ENCODE results near the gene CLEC19A.

The CLEC19A gene

GRCh38 chr16:19348578-19349315 lies 63.2 kb downstream of the CLEC19A start:
- Histone ChIP-seq H4K20me1 (ENCODE audit: control insufficient read depth, insufficient read depth, low read depth, low read length) (no peaks in the 10 kb centered on the region), H3F3A (ENCODE audit: control insufficient read depth, insufficient read depth) (no peaks in the 10 kb centered on the region), H3K4me3 (ENCODE audit: low read length) (no peak overlapping the region), H3K9me2 (replicated peaks; ENCODE audit: control insufficient read depth, low read length) (no peaks in the 10 kb centered on the region), H3K27ac (ENCODE audit: low read depth, low read length) (no peak overlapping the region), H3K79me2 (ENCODE audit: control insufficient read depth, low read length) (no peaks in the 10 kb centered on the region), H3K9me3 (ENCODE audit: control insufficient read depth, insufficient read depth, low read length) (no peaks in the 10 kb centered on the region), H3K36me3 (ENCODE audit: control insufficient read depth, low read length) (no peaks in the 10 kb centered on the region), H3K4me1 (ENCODE audit: control insufficient read depth, low read length) (no peaks in the 10 kb centered on the region), H3K4me2 (ENCODE audit: low read length) (no peak overlapping the region), H3K27me3 (ENCODE audit: control insufficient read depth, low read length) (peaks cover 8% of the 10 kb centered on the region)
- TF ChIP-seq EZH2phosphoT487 (IDR thresholded peaks at IDR 0.05; ENCODE audit: borderline replicate concordance, low read length) (no peak), CTCF (IDR thresholded peaks at IDR 0.05; ENCODE audit: low read depth, low read length, poor library complexity, severe bottlenecking) (no peak)

GRCh38 chr16:19354371-19354770 lies 68.8 kb downstream of the CLEC19A start:
- Histone ChIP-seq H3K9me3 (ENCODE audit: control insufficient read depth, insufficient read depth, low read length) (no peaks in the 10 kb centered on the region), H3K27me3 (ENCODE audit: control insufficient read depth, low read length) (no peaks in the 10 kb centered on the region), H3K9me2 (replicated peaks; ENCODE audit: control insufficient read depth, low read length) (no peaks in the 10 kb centered on the region), H3K4me1 (ENCODE audit: control insufficient read depth, low read length) (no peaks in the 10 kb centered on the region), H3K79me2 (ENCODE audit: control insufficient read depth, low read length) (no peaks in the 10 kb centered on the region), H3K4me2 (ENCODE audit: low read length) (no peak overlapping the region), H3F3A (ENCODE audit: control insufficient read depth, insufficient read depth) (no peaks in the 10 kb centered on the region), H3K36me3 (ENCODE audit: control insufficient read depth, low read length) (no peaks in the 10 kb centered on the region), H3K27ac (ENCODE audit: low read depth, low read length) (no peak overlapping the region), H3K4me3 (ENCODE audit: low read length) (no peak overlapping the region), H4K20me1 (ENCODE audit: control insufficient read depth, insufficient read depth, low read depth, low read length) (no peaks in the 10 kb centered on the region)
- TF ChIP-seq CTCF (IDR thresholded peaks at IDR 0.05; ENCODE audit: low read depth, low read length, poor library complexity, severe bottlenecking) (no peak), EZH2phosphoT487 (IDR thresholded peaks at IDR 0.05; ENCODE audit: borderline replicate concordance, low read length) (no peak)

- Histone ChIP-seq H3K4me2 (ENCODE audit: low read length) (no peak overlapping the region), H4K20me1 (ENCODE audit: control insufficient read depth, insufficient read depth, low read depth, low read length) (no peaks in the 10 kb centered on the region), H3K4me1 (ENCODE audit: control insufficient read depth, low read length) (no peaks in the 10 kb centered on the region), H3K79me2 (ENCODE audit: control insufficient read depth, low read length) (no peaks in the 10 kb centered on the region), H3K36me3 (ENCODE audit: control insufficient read depth, low read length) (no peaks in the 10 kb centered on the region), H3K27ac (ENCODE audit: low read depth, low read length) (no peak overlapping the region), H3K9me2 (replicated peaks; ENCODE audit: control insufficient read depth, low read length) (no peaks in the 10 kb centered on the region), H3F3A (ENCODE audit: control insufficient read depth, insufficient read depth) (no peaks in the 10 kb centered on the region), H3K9me3 (ENCODE audit: control insufficient read depth, insufficient read depth, low read length) (no peaks in the 10 kb centered on the region), H3K4me3 (ENCODE audit: low read length) (no peak overlapping the region), H3K27me3 (ENCODE audit: control insufficient read depth, low read length) (no peaks in the 10 kb centered on the region)
- TF ChIP-seq EZH2phosphoT487 (IDR thresholded peaks at IDR 0.05; ENCODE audit: borderline replicate concordance, low read length) (no peak), CTCF (IDR thresholded peaks at IDR 0.05; ENCODE audit: low read depth, low read length, poor library complexity, severe bottlenecking) (no peak)
Measured at GRCh38 chr16:19356024-19356952, 70.8 kb downstream of the CLEC19A start.
